GM18508 (cell line): ENCODE measurements around the gene ATRNL1.
"Not testable (repeated sequence)": the region's sequence is repeated elsewhere in the genome, so short reads cannot be mapped to it uniquely, and the experiment has no call there.

Experiments used
- ATAC-seq: cut with Tn5 transposase; IDR thresholded peaks from one replicate; pipeline ENCODE4 v1.9.1; 2021; ENCODE audit warnings: moderate number of reproducible peaks; ENCODE audit not compliant: insufficient read depth, unreplicated experiment

Gene ATRNL1

GRCh38 chr10:115814542-115814941, 721.4 kb downstream of the ATRNL1 start:
- no peak for ATAC-seq

GRCh38 chr10:115818012-115818411, 724.8 kb downstream of the ATRNL1 start:
- ATAC-seq, result no peak

GRCh38 chr10:115826396-115826795, 733.2 kb downstream of the ATRNL1 start:
- no peak for ATAC-seq

- ATAC-seq, result no peak
Measured at GRCh38 chr10:115827231-115828009, 734.3 kb downstream of the ATRNL1 start.

GRCh38 chr10:115828182-115828581, 735.0 kb downstream of the ATRNL1 start:
- not testable (repeated sequence) for ATAC-seq

GRCh38 chr10:115829521-115830205, 736.5 kb downstream of the ATRNL1 start:
- ATAC-seq, result no peak

- ATAC-seq, result no peak
Measured at GRCh38 chr10:115830265-115830970, 737.3 kb downstream of the ATRNL1 start.

- no peak for ATAC-seq
Measured at GRCh38 chr10:115831016-115831415, 737.9 kb downstream of the ATRNL1 start.

GRCh38 chr10:115833119-115833518, 740.0 kb downstream of the ATRNL1 start:
- no peak for ATAC-seq

- no peak for ATAC-seq
Measured at GRCh38 chr10:115844591-115844990, 751.4 kb downstream of the ATRNL1 start.

GRCh38 chr10:115845921-115846320, 752.8 kb downstream of the ATRNL1 start:
- no peak for ATAC-seq

- no peak for ATAC-seq
Measured at GRCh38 chr10:115846528-115846927, 753.4 kb downstream of the ATRNL1 start.

GRCh38 chr10:115849197-115849596, 756.0 kb downstream of the ATRNL1 start:
- ATAC-seq, result no peak

- no peak for ATAC-seq
Measured at GRCh38 chr10:115850666-115851065, 757.5 kb downstream of the ATRNL1 start.

GRCh38 chr10:115851695-115852094, 758.5 kb downstream of the ATRNL1 start:
- no peak for ATAC-seq

- no peak for ATAC-seq
Measured at GRCh38 chr10:115854740-115855435, 761.7 kb downstream of the ATRNL1 start.

GRCh38 chr10:115856580-115856979, 763.4 kb downstream of the ATRNL1 start:
- no peak for ATAC-seq

GRCh38 chr10:115857856-115858255, 764.7 kb downstream of the ATRNL1 start:
- no peak for ATAC-seq

GRCh38 chr10:115860182-115861107, 767.3 kb downstream of the ATRNL1 start:
- ATAC-seq, result no peak
